HG02759 (cell line): ENCODE measurements around the gene RREB1.

Experiments
- ATAC-seq: cut with Tn5 transposase; IDR thresholded peaks from one replicate; pipeline ENCODE4 v1.9.1; 2021; ENCODE audit warnings: mild to moderate bottlenecking, moderate library complexity; ENCODE audit not compliant: unreplicated experiment

Gene RREB1, protein sequence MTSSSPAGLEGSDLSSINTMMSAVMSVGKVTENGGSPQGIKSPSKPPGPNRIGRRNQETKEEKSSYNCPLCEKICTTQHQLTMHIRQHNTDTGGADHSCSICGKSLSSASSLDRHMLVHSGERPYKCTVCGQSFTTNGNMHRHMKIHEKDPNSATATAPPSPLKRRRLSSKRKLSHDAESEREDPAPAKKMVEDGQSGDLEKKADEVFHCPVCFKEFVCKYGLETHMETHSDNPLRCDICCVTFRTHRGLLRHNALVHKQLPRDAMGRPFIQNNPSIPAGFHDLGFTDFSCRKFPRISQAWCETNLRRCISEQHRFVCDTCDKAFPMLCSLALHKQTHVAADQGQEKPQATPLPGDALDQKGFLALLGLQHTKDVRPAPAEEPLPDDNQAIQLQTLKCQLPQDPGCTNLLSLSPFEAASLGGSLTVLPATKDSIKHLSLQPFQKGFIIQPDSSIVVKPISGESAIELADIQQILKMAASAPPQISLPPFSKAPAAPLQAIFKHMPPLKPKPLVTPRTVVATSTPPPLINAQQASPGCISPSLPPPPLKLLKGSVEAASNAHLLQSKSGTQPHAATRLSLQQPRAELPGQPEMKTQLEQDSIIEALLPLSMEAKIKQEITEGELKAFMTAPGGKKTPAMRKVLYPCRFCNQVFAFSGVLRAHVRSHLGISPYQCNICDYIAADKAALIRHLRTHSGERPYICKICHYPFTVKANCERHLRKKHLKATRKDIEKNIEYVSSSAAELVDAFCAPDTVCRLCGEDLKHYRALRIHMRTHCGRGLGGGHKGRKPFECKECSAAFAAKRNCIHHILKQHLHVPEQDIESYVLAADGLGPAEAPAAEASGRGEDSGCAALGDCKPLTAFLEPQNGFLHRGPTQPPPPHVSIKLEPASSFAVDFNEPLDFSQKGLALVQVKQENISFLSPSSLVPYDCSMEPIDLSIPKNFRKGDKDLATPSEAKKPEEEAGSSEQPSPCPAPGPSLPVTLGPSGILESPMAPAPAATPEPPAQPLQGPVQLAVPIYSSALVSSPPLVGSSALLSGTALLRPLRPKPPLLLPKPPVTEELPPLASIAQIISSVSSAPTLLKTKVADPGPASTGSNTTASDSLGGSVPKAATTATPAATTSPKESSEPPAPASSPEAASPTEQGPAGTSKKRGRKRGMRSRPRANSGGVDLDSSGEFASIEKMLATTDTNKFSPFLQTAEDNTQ (N-terminal part only)

GRCh38 chr6:7107578-7108195, at the start of gene RREB1:
TSS of gene RREB1 (plus strand) at chr6:7107961. CDS start at chr6:7181912, 73,951 bp downstream.
- ATAC-seq: peak; percentile 65

DNA sequence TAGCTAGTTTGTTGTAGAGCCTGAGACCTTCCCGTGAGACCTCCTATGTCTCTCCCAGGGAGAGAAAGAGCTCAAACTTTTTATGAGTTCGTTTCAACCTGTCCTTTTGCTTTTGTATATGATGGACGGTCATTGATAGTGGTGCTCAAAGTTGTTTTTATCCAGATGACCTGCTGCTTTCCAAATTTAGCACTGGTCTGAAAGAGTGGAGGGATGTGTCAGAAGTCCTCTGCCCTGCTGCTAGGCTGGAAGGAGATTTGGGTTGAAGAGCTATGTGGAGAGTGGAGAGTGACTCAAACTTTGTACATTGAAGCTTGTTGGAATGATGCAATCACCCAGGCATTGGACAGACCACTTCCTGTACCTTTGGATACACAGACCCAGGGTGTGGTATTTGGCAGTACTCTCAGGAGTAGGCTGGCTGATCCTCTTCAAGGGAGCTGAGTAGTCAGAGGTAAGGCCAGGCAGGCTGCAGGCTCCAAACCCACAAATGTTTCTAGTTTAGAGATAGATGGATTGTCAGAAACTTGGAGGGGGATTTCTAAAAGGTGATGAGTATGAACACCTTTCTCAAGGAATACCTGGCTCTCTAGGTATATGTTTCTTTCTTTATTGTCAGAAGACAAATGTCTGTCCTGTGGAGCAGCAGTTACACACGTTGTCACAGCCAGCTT, 49.4 kb upstream of the RREB1 start:
- ATAC-seq: no peak

- ATAC-seq: no peak
Observed at GRCh38 chr6:7060769-7061516, 46.8 kb upstream of the RREB1 start.

DNA sequence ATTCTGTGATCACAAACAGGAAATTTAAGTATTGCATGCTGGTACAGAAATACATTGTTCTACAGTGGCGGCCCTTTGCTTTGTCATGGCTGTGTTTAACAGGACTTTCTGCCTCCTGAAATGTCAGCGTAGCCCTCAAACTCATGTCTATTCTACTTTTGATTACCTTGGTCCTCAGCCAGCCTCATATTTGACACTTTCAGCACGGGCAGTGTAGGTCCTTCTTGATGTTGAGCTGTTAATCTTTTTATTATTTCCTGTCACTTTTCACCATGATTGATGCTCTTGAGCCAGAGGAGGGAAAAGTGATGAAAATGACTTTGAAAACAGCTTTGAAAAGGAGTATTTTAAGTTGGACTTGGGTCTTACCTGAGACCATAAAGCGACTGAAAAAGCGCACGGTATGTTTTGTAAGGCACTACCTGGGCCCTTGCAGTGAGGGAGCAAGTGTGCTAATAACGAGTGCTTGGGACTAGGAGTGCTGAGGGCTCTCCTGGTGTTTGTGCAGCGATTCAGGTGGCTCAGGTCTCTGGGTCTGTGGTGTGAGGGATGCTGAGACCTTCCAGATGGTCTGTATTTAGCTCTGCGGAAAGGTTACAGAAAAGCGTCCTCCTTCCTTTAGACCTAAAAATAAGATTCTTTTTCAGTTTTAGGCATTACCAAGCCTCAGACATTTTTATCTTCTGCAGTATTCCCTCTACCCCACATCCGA, 45.2 kb upstream of the RREB1 start:
- no peak for ATAC-seq

DNA sequence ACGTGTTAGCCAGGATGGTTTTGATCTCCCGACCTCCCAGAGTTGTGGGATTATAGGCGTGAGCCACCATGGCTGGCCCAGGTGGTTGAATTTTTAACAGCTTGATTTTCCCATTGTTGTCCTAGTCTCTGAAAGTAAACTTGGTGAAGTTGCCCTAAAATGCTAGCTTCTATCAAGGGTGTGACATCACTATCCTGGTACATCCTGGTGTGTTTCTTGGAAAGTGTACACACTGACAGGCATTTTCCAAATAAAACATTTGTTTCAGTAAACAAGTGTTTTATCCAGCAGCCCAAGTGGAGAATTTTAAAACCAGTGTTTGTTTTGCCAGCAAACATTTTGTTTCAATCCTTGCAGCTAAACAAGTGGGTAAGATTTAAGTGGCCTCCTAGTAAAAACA, 40.5 kb upstream of the RREB1 start:
- ATAC-seq: no peak

- ATAC-seq: no peak
Observed at GRCh38 chr6:7071405-7071804, 36.4 kb upstream of the RREB1 start.

- peak; percentile 34 for ATAC-seq
Observed at GRCh38 chr6:7073082-7073820, 34.5 kb upstream of the RREB1 start.

- ATAC-seq: peak; percentile 100
Observed at GRCh38 chr6:7073821-7074525, 33.8 kb upstream of the RREB1 start.

DNA sequence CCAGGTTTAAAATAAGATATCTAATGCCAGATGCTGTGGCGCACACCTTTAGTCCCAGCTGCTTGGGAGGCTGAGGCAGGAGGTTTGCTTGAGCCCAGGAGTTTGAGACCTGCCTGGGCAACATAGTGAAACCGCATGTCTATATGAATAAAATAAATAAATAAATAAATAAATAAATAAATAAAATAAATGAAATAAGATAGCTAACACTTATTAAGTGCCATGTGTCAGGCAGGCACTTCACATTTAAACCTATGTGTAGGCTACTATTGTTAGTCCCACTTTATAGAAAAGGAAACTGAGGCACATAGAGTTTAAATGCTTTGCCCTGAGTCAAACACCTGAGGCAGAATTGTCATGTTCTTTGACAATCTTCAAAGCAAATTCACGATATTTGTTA, 32.9 kb upstream of the RREB1 start:
- ATAC-seq: no peak

GRCh38 chr6:7075341-7076000, 32.3 kb upstream of the RREB1 start:
- no peak for ATAC-seq

DNA sequence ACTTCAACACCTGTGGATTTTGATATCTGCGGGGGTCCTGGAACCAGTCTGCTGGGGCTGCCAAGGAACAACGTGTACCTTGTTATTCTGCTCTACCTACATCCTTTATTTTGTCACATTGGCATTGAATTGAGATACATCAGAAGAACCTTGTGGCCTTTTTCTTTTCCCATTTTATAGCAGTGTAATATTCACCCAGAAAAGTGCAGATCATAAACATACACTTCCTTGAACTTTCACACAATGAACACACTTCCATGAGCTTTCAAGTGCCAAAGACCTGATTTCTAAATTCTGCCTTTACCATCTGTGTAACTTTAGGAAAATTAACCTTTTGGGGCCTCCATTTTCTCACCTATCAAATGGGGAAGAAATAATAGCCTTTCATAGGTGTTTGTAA, 29.9 kb upstream of the RREB1 start:
- ATAC-seq: no peak

DNA sequence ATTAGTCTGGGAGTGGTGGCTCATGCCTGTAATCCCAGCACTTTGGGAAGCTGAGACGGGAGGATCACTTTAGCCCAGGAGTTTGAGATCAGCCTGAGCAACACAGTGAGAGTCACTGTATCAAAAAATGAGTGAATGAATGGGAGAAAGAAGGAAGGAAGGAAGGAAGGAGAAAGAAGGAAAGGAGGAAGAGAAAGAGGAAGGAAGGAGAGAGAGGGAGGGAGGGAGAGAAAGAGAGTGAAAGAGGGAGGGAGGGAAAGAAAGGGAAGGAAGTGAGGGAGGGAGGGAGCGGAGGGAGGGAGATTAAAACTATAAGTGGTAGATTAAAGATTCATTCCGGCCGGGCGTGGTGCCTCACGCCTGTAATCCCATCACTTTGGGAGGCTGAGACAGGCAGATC, 28.9 kb upstream of the RREB1 start:
- ATAC-seq: no peak

GRCh38 chr6:7080311-7080710, 27.4 kb upstream of the RREB1 start:
- no peak for ATAC-seq

GRCh38 chr6:7085911-7086310, 21.9 kb upstream of the RREB1 start:
- no peak for ATAC-seq

DNA sequence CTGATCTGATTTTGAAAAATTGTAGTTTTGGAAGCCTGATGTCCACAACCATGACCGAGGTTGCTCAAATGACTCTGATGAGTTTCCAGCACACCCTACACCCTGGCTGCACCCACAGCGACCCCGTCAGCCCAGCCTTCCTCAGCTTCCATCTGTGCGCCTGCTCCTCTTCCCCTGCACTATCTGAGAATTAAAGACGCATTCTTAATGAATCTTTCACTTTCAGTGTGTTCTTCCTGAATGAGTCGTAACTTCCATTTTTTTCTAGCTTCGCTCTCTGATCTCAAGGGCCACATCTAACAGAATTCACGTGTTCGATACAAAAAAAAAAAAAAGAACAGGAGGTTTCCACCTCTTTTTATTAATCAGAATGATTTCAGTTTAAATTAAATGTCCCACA, 21.3 kb upstream of the RREB1 start:
- ATAC-seq: peak; percentile 77

DNA sequence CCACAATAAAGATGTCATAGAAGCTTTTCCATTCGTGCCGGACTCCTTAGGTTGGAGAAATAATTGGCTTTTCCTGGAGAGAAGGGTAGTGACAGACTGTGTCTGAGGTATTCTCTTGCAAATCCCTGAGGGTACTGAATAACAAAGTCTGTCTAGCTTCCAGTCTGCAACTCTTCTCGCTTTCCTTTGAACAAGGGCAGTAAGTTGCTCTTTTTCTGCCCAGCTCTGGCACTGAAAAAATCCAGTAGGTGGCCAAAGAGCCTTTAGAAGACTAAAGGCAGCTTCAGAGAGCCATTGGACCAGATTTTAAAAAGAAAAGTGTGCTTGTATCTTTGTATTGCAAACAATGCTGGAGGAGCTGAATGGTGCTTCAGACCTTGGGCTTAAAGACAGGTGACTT, 20.7 kb upstream of the RREB1 start:
- no peak for ATAC-seq

GRCh38 chr6:7087491-7087979, 20.2 kb upstream of the RREB1 start:
- ATAC-seq: peak; percentile 52
